ENCODE measurements around the gene FAF1. TPM values are rescaled to one million over a fixed set of nuclear protein-coding genes. Genes with fewer than 3 reads are reported as not detected.

FAF1 gene
- total and polyA plus RNA-seq, 9 of the 15 experiments (the other 6 are each of a cell fraction or from before 2014, with no cell fraction given), result 48.7 to 225 (median 118) TPM

- no peak for TF ChIP-seq ZNF263 (CRISPR knock-in tag; IDR thresholded peaks at IDR 0.05; ENCODE audit: borderline replicate concordance)
- TF ChIP-seq KDM1A (IDR thresholded peaks at IDR 0.05), result no peak
- no peak for TF ChIP-seq ZNF436 (CRISPR knock-in tag; IDR thresholded peaks at IDR 0.05)
- no peak for TF ChIP-seq CBX3 (IDR thresholded peaks at IDR 0.05; ENCODE audit: borderline replicate concordance in 1 of 2, low read length in 2 of 2)
These were observed 81.6 kb downstream of the FAF1 start (continued) for GRCh38 chr1:50878434-50878833.

- no peaks in the 10 kb centered on the region for H3K9me1 ChIP-seq (ENCODE audit: control insufficient read depth, insufficient read depth, low read length)
- peaks cover 7% of the 10 kb centered on the region; the same call in 1 of the 2 replicates for H4K20me1 ChIP-seq (replicated peaks; ENCODE audit: control insufficient read depth, insufficient read depth, low read length)
- H3K27ac ChIP-seq (ENCODE audit: extremely low read depth, low read depth, low read length), result no peak overlapping the region
- no peaks in the 10 kb centered on the region for H3K9me3 ChIP-seq (replicated peaks; ENCODE audit: control insufficient read depth, insufficient read depth, low read depth, low read length)
- no peak overlapping the region for H3K9ac ChIP-seq (ENCODE audit: insufficient read depth in 1 of 2, low read depth in 2 of 2, low read length in 2 of 2)
- no peak overlapping the region for H3K4me2 ChIP-seq (ENCODE audit: insufficient read depth, low read length)
- H3K27me3 ChIP-seq (ENCODE audit: control insufficient read depth in 2 of 2, insufficient read depth in 2 of 2, low read length in 2 of 2), result no peaks in the 10 kb centered on the region
- DNase-seq (ENCODE audit: extremely low read depth in 1 of 4, low spot score in 3 of 4), result no peak
- H2AFZ ChIP-seq (ENCODE audit: low read depth, low read length), result no peak overlapping the region
- ATAC-seq, result no peak
- in situ Hi-C loops (cut with MboI) (no loop called here), intact Hi-C loops (cut with micrococcal nuclease) (no loop called here)
- H3K79me2 ChIP-seq (ENCODE audit: control insufficient read depth, insufficient read depth, low read length), result peaks cover 79% of the 10 kb centered on the region
- WGBS (ENCODE audit: insufficient coverage, low coverage, missing lambda C conversion rate), result 60% methylated on average over 1 of the region's 1 CpG
- FAIRE-seq, result no peak
- TF ChIP-seq HOMEZ (CRISPR knock-in tag; IDR thresholded peaks at IDR 0.05) (no peak), THAP12 (CRISPR knock-in tag; IDR thresholded peaks at IDR 0.05) (no peak), TFAP4 (CRISPR knock-in tag; IDR thresholded peaks at IDR 0.05; ENCODE audit: borderline replicate concordance) (no peak), PTTG1 (tag; IDR thresholded peaks at IDR 0.05; ENCODE audit: low read depth) (no peak), SAFB (IDR thresholded peaks at IDR 0.05; ENCODE audit: borderline replicate concordance, low read depth, low read length) (no peak), PATZ1 (CRISPR knock-in tag; IDR thresholded peaks at IDR 0.05; ENCODE audit: borderline replicate concordance) (no peak), PYGO2 (tag; IDR thresholded peaks at IDR 0.05) (no peak)
- BruUV-seq (replicated peaks), result no TSS peak
- CTCF ChIA-PET (ENCODE audit: low intra/inter-chr PET ratio), result no interaction called here
- POLR2A ChIA-PET, result interaction anchor here (0.7 kb wide), 1 partner anchor 19 kb away, joined by 5 read pairs; no protein-coding TSS in a partner anchor
- H3K4me1 ChIP-seq (replicated peaks in 1 of 2; ENCODE audit: control insufficient read depth in 2 of 2, insufficient read depth in 2 of 2, low read length in 2 of 2), result peaks cover 0 to 3% of the 10 kb centered on the region in 2 experiments; a peak in 3 of 5 replicates
- H3K36me3 ChIP-seq (ENCODE audit: control insufficient read depth, insufficient read depth, low read length), result peaks cover 6% of the 10 kb centered on the region; the same call in 1 of the 3 replicates
- no peak overlapping the region for H3K4me3 ChIP-seq
These were observed 82.4 kb downstream of the FAF1 start for GRCh38 chr1:50877641-50878040.

Data from K562 (cell line).